ENCODE data around the gene DOCK7.
"Not testable (repeated sequence)": the region's sequence is repeated elsewhere in the genome, so short reads cannot be mapped to it uniquely, and the experiment has no call there.

The DOCK7 gene

GRCh38 chr1:62706985-62707743 lies 19.0 kb upstream of the DOCK7 start:
- Histone ChIP-seq H3K79me2 (ENCODE audit: control insufficient read depth, insufficient read depth, low read length, poor library complexity) (no peaks in the 10 kb centered on the region), H3K4ac (ENCODE audit: low read depth, low read length) (no peak overlapping the region), H2AFZ (ENCODE audit: insufficient read depth, low read length, poor library complexity) (no peak overlapping the region), H3K79me1 (ENCODE audit: low read length) (no peaks in the 10 kb centered on the region), H3K4me2 (ENCODE audit: low read length) (no peak overlapping the region), H3K9me3 (ENCODE audit: insufficient read depth, low read depth, low read length) (peaks cover 5% of the 10 kb centered on the region), H2AK5ac (ENCODE audit: low read length) (no peak overlapping the region), H3K14ac (ENCODE audit: low read length) (no peak overlapping the region), H2BK5ac (ENCODE audit: low read depth, low read length, poor library complexity) (no peak overlapping the region), H3K4me1 (ENCODE audit: control insufficient read depth in 1 of 2, insufficient read depth in 2 of 2, low read length in 2 of 2) (peaks cover 0 to 2% of the 10 kb centered on the region in 2 experiments), H3K4me3 (ENCODE audit: low read depth, low read length) (no peak overlapping the region), H4K91ac (ENCODE audit: low read depth, low read length) (no peak overlapping the region), H3K9ac (ENCODE audit: low read length) (no peak overlapping the region), H3K36me3 (ENCODE audit: control insufficient read depth in 1 of 2, insufficient read depth in 2 of 2, low read length in 2 of 2) (no peaks in the 10 kb centered on the region), H3K18ac (ENCODE audit: low read length) (no peak overlapping the region), H4K12ac (ENCODE audit: low read depth, low read length) (no peak overlapping the region), H3K27me3 (ENCODE audit: insufficient read depth, low read length) (no peaks in the 10 kb centered on the region), H4K8ac (ENCODE audit: low read depth, low read length) (no peak overlapping the region), H2BK120ac (ENCODE audit: insufficient read depth, low read length, poor library complexity) (no peak overlapping the region), H3K23ac (ENCODE audit: low read length) (no peak overlapping the region), H2BK12ac (ENCODE audit: low read length) (no peak overlapping the region), H3K27ac (ENCODE audit: low read depth, low read length) (no peak overlapping the region)
- no CpG with 5 or more reads among the region's 7 CpGs for WGBS (ENCODE audit: extremely low coverage, insufficient coverage, insufficient read length)
- no peak for DNase-seq

- peak; percentile 52 to 60 for DNase-seq
- WGBS (ENCODE audit: extremely low coverage, insufficient coverage, insufficient read length), result no CpG with 5 or more reads among the region's 5 CpGs
Measured at GRCh38 chr1:62698161-62698560, 10.0 kb upstream of the DOCK7 start.

GRCh38 chr1:62694479-62694878 lies 6.3 kb upstream of the DOCK7 start:
- H2AFZ ChIP-seq (ENCODE audit: insufficient read depth, low read length, poor library complexity), result not testable (repeated sequence)
- no CpG with 5 or more reads among the region's 7 CpGs for WGBS (ENCODE audit: extremely low coverage, insufficient coverage, insufficient read length)

More at GRCh38 chr1:62698161-62698560, 10.0 kb upstream of the DOCK7 start:
- not testable (repeated sequence) for H2AK5ac ChIP-seq (ENCODE audit: low read length); H3K4me1 ChIP-seq (ENCODE audit: control insufficient read depth in 1 of 2, insufficient read depth in 2 of 2, low read length in 2 of 2); H3K4ac ChIP-seq (ENCODE audit: low read depth, low read length); H3K14ac ChIP-seq (ENCODE audit: low read length); H3K36me3 ChIP-seq (ENCODE audit: control insufficient read depth in 1 of 2, insufficient read depth in 2 of 2, low read length in 2 of 2); H2BK120ac ChIP-seq (ENCODE audit: insufficient read depth, low read length, poor library complexity); H3K9ac ChIP-seq (ENCODE audit: low read length); H3K27ac ChIP-seq (ENCODE audit: low read depth, low read length); H3K18ac ChIP-seq (ENCODE audit: low read length); H4K12ac ChIP-seq (ENCODE audit: low read depth, low read length); H3K9me3 ChIP-seq (ENCODE audit: insufficient read depth, low read depth, low read length); H2AFZ ChIP-seq (ENCODE audit: insufficient read depth, low read length, poor library complexity); H2BK5ac ChIP-seq (ENCODE audit: low read depth, low read length, poor library complexity); H3K23ac ChIP-seq (ENCODE audit: low read length); H2BK12ac ChIP-seq (ENCODE audit: low read length); H3K4me3 ChIP-seq (ENCODE audit: low read depth, low read length); H4K8ac ChIP-seq (ENCODE audit: low read depth, low read length); H3K27me3 ChIP-seq (ENCODE audit: insufficient read depth, low read length); H3K4me2 ChIP-seq (ENCODE audit: low read length); H3K79me2 ChIP-seq (ENCODE audit: control insufficient read depth, insufficient read depth, low read length, poor library complexity); H4K91ac ChIP-seq (ENCODE audit: low read depth, low read length); H3K79me1 ChIP-seq (ENCODE audit: low read length)

GRCh38 chr1:62693123-62693522 lies 4.9 kb upstream of the DOCK7 start:
- Histone ChIP-seq H2BK120ac (ENCODE audit: insufficient read depth, low read length, poor library complexity) (no peak overlapping the region), H3K4me2 (ENCODE audit: low read length) (no peak overlapping the region), H4K12ac (ENCODE audit: low read depth, low read length) (no peak overlapping the region), H3K79me2 (ENCODE audit: control insufficient read depth, insufficient read depth, low read length, poor library complexity) (peaks cover under 1% of the 10 kb centered on the region), H3K4me1 (ENCODE audit: control insufficient read depth in 1 of 2, insufficient read depth in 2 of 2, low read length in 2 of 2) (peaks cover 2 to 4% of the 10 kb centered on the region in 2 experiments), H3K27me3 (ENCODE audit: insufficient read depth, low read length) (no peaks in the 10 kb centered on the region), H2AK5ac (ENCODE audit: low read length) (no peak overlapping the region), H2BK12ac (ENCODE audit: low read length) (no peak overlapping the region), H3K36me3 (ENCODE audit: control insufficient read depth in 1 of 2, insufficient read depth in 2 of 2, low read length in 2 of 2) (no peaks in the 10 kb centered on the region), H2AFZ (ENCODE audit: insufficient read depth, low read length, poor library complexity) (no peak overlapping the region), H3K4me3 (ENCODE audit: low read depth, low read length) (no peak overlapping the region), H3K9ac (ENCODE audit: low read length) (no peak overlapping the region), H3K4ac (ENCODE audit: low read depth, low read length) (no peak overlapping the region), H3K14ac (ENCODE audit: low read length) (no peak overlapping the region), H3K9me3 (ENCODE audit: insufficient read depth, low read depth, low read length) (peaks cover 3% of the 10 kb centered on the region), H3K79me1 (ENCODE audit: low read length) (peaks cover 4% of the 10 kb centered on the region), H4K91ac (ENCODE audit: low read depth, low read length) (no peak overlapping the region), H2BK5ac (ENCODE audit: low read depth, low read length, poor library complexity) (no peak overlapping the region), H4K8ac (ENCODE audit: low read depth, low read length) (no peak overlapping the region), H3K18ac (ENCODE audit: low read length) (no peak overlapping the region), H3K23ac (ENCODE audit: low read length) (no peak overlapping the region), H3K27ac (ENCODE audit: low read depth, low read length) (no peak overlapping the region)
- DNase-seq, result no peak
- WGBS (ENCODE audit: extremely low coverage, insufficient coverage, insufficient read length), result no CpG with 5 or more reads among the region's 4 CpGs

More at GRCh38 chr1:62694479-62694878, 6.3 kb upstream of the DOCK7 start:
- H3K4me2 ChIP-seq (ENCODE audit: low read length); H3K4ac ChIP-seq (ENCODE audit: low read depth, low read length); H2AK5ac ChIP-seq (ENCODE audit: low read length); H3K4me1 ChIP-seq (ENCODE audit: control insufficient read depth in 1 of 2, insufficient read depth in 2 of 2, low read length in 2 of 2); H3K18ac ChIP-seq (ENCODE audit: low read length); H3K36me3 ChIP-seq (ENCODE audit: control insufficient read depth in 1 of 2, insufficient read depth in 2 of 2, low read length in 2 of 2); H4K91ac ChIP-seq (ENCODE audit: low read depth, low read length); H3K27ac ChIP-seq (ENCODE audit: low read depth, low read length); H2BK5ac ChIP-seq (ENCODE audit: low read depth, low read length, poor library complexity); H3K9ac ChIP-seq (ENCODE audit: low read length); H3K9me3 ChIP-seq (ENCODE audit: insufficient read depth, low read depth, low read length); DNase-seq; H3K4me3 ChIP-seq (ENCODE audit: low read depth, low read length); H3K14ac ChIP-seq (ENCODE audit: low read length); H2BK120ac ChIP-seq (ENCODE audit: insufficient read depth, low read length, poor library complexity); H3K23ac ChIP-seq (ENCODE audit: low read length); H3K79me1 ChIP-seq (ENCODE audit: low read length); H4K12ac ChIP-seq (ENCODE audit: low read depth, low read length); H3K27me3 ChIP-seq (ENCODE audit: insufficient read depth, low read length); H4K8ac ChIP-seq (ENCODE audit: low read depth, low read length); H2BK12ac ChIP-seq (ENCODE audit: low read length); H3K79me2 ChIP-seq (ENCODE audit: control insufficient read depth, insufficient read depth, low read length, poor library complexity): not testable (repeated sequence)
